Transverse colon (tissue), 4 donors: ENCODE measurements around the gene ZNF782. TPM values are rescaled to one million over a fixed set of nuclear protein-coding genes. Genes with fewer than 3 reads are reported as not detected.

Source experiments
- DNase-seq: peaks from one replicate; pipeline ENCODE4 v3.0.0-alpha.2; 2019
- H3K27ac ChIP-seq, 4 donors: fragments of 200-600 bp; sonication (generic); 2 replicates each; pipeline ENCODE4 v1.5.1; 2016 to 2018; ENCODE audit warnings: inconsistent platforms in 4 of 4
- H3K27me3 ChIP-seq: fragments of 200-600 bp; sonication (generic); 2 replicates; pipeline ENCODE4 v1.5.1; 2017; ENCODE audit warnings: inconsistent platforms
- H3K36me3 ChIP-seq, 4 donors: fragments of 200-600 bp; sonication (generic); 2 replicates each; pipeline ENCODE4 v1.5.1; 2017 to 2019; ENCODE audit warnings: inconsistent platforms in 4 of 4
- H3K4me1 ChIP-seq, 4 donors: fragments of 200-600 bp; sonication (generic); 2 replicates each; pipeline ENCODE4 v1.5.1; 2017 to 2020; ENCODE audit warnings: inconsistent platforms in 4 of 4
- H3K4me3 ChIP-seq, 4 donors: fragments of 200-600 bp; sonication (generic); 1 replicate in 1 of 4; 2 replicates in 3 of 4; pipeline versions ENCODE4 v1.5.1 to v1.6.1; 2017 to 2019; ENCODE audit warnings: inconsistent platforms in 4 of 4
- H3K9me3 ChIP-seq, 2 donors: fragments of 200-600 bp; sonication (generic); 2 replicates each; pipeline ENCODE4 v1.5.1; 2017 to 2019; ENCODE audit warnings: inconsistent platforms in 2 of 2
- CTCF ChIP-seq, 5 experiments: fragments of 200-600 bp in 3 of 5; fragments of 450-650 bp in 2 of 5; sonication (generic) in 3 of 5; IDR thresholded peaks; 1 replicate in 2 of 5; 2 replicates in 3 of 5; pipeline ENCODE4 v1.5.1; 2016 to 2017; ENCODE audit warnings: antibody characterized with exemption in 5 of 5, inconsistent platforms in 3 of 5, mild to moderate bottlenecking in 2 of 5, moderate library complexity in 1 of 5
- EP300 ChIP-seq: sonication (generic); formaldehyde crosslinking; IDR thresholded peaks from one replicate; pipeline ENCODE4 v1.6.1; 2017; ENCODE audit warnings: antibody characterized with exemption, low read depth
- POLR2A ChIP-seq: fragments of 450-650 bp; IDR thresholded peaks from one replicate; pipeline ENCODE4 v1.6.1; 2016; ENCODE audit warnings: antibody characterized with exemption, mild to moderate bottlenecking, moderate library complexity
- POLR2AphosphoS5 ChIP-seq, 3 donors: sonication (generic); formaldehyde crosslinking; IDR thresholded peaks; one replicate each; pipeline ENCODE4 v1.6.1; 2016; ENCODE audit warnings: antibody characterized with exemption in 3 of 3
- WGBS, 2 donors: methylation state at CpG; one replicate each; pipeline ENCODE4 v1.1.5; 2018; ENCODE audit warnings: low coverage in 1 of 2; 5-methylcytosine and 5-hydroxymethylcytosine counted together
- in situ Hi-C, 4 donors: fragments of 200-750 bp; cut with MboI; loops; one replicate each; pipeline versions ENCODE4 v1.15.0 to v1.15.1; 2017; ENCODE audit warnings: low sequenced_read_pairs in 3 of 4, low pct_ligation_motif_present in 1 of 4, low pct_unique_long_range_greater_than_20kb in 1 of 4
- intact Hi-C: fragments of 100-400 bp; cut with DNase I; formaldehyde crosslinking; loops from one replicate; pipeline ENCODE4 v1.15.1; 2023; ENCODE audit warnings: low total_unique reads
- total RNA-seq, 4 donors: library from RNA; depleted of rRNA; stranded (reverse); fragments of >200 nt; gene quantifications; one replicate each; pipeline ENCODE4 v1.1.0, GENCODE V29; 2016

Gene ZNF782
- total RNA-seq, 4 donors from 2014 or later, result 8.2 to 22.4 (median 18.4) TPM

GRCh38 chr9:96779089-96779488 is 75.2 kb downstream of the ZNF782 start:
- no peak overlapping the region for H3K27ac ChIP-seq
- no peak overlapping the region for H3K4me3 ChIP-seq
- H3K9me3 ChIP-seq, result peaks cover 0 to 8% of the 10 kb centered on the region in 2 donors
- H3K4me1 ChIP-seq, result peaks cover 0 to 16% (median 9%) of the 10 kb centered on the region in 4 donors
- DNase-seq, result no peak
- in situ Hi-C loops, result no loop called here
- 27 to 47% methylated on average over 2 of the region's 2 CpGs for WGBS, 2 donors
- H3K36me3 ChIP-seq, result peaks cover 0 to 18% (median 8%) of the 10 kb centered on the region in 4 donors
- intact Hi-C loops, result no loop called here
- H3K27me3 ChIP-seq, result no peaks in the 10 kb centered on the region
- TF ChIP-seq EP300 (no peak), POLR2A (no peak), POLR2AphosphoS5 (IDR thresholded peaks at IDR 0.05) (no peak)

- H3K4me1 ChIP-seq, result peaks cover 0 to 16% (median 9%) of the 10 kb centered on the region in 4 donors
- intact Hi-C loops, result no loop called here
- TF ChIP-seq POLR2A, result no peak
- no peak for TF ChIP-seq EP300
- no peak for TF ChIP-seq CTCF (IDR thresholded peaks at IDR 0.05)
- no peak for TF ChIP-seq POLR2AphosphoS5 (IDR thresholded peaks at IDR 0.05)
- H3K27me3 ChIP-seq, result no peaks in the 10 kb centered on the region
- peak overlapping the region; percentile 53 to 90 (median 68) for H3K4me3 ChIP-seq
- DNase-seq, result no peak
- in situ Hi-C loops, result no loop called here
- WGBS, 2 donors, result 0 to 4% methylated on average over 1 to 23 of the region's 23 CpGs
- H3K27ac ChIP-seq, result peak overlapping the region; percentile 73 to 86 (median 82)
- peaks cover 0 to 33% (median 16%) of the 10 kb centered on the region in 4 donors for H3K36me3 ChIP-seq
- peaks cover 0 to under 1% of the 10 kb centered on the region in 2 donors for H3K9me3 ChIP-seq
Observed at GRCh38 chr9:96777426-96777864, 76.9 kb downstream of the ZNF782 start.

- Histone ChIP-seq H3K4me3 (no peak overlapping the region), H3K4me1 (no peaks in the 10 kb centered on the region), H3K9me3 (peaks cover 55 to 57% of the 10 kb centered on the region in 2 donors), H3K36me3 (peaks cover 1 to 94% (median 50%) of the 10 kb centered on the region in 4 donors), H3K27me3 (no peaks in the 10 kb centered on the region), H3K27ac (no peak overlapping the region)
- WGBS, 2 donors, result 96% methylated on average over 2 of the region's 2 CpGs
- intact Hi-C loops (no loop called here), in situ Hi-C loops (no loop called here)
- TF ChIP-seq EP300, result no peak
- TF ChIP-seq CTCF (IDR thresholded peaks at IDR 0.05), result no peak
- TF ChIP-seq POLR2AphosphoS5 (IDR thresholded peaks at IDR 0.05), result no peak
- no peak for TF ChIP-seq POLR2A
- no peak for DNase-seq
Observed at GRCh38 chr9:96771124-96771523, 83.2 kb downstream of the ZNF782 start.

GRCh38 chr9:96769989-96770388 is 84.3 kb downstream of the ZNF782 start:
- no peak overlapping the region for H3K27ac ChIP-seq
- in situ Hi-C loops, result no loop called here
- TF ChIP-seq CTCF (IDR thresholded peaks at IDR 0.05), result no peak
- no peak for TF ChIP-seq EP300
- no peak for TF ChIP-seq POLR2A
- TF ChIP-seq POLR2AphosphoS5 (IDR thresholded peaks at IDR 0.05), result no peak
- intact Hi-C loops, result no loop called here
- H3K36me3 ChIP-seq, result peaks cover 2 to 96% (median 51%) of the 10 kb centered on the region in 4 donors
- no peak for DNase-seq
- H3K4me3 ChIP-seq, result no peak overlapping the region
- 93 to 100% methylated on average over 3 to 6 of the region's 6 CpGs for WGBS, 2 donors
- H3K27me3 ChIP-seq, result no peaks in the 10 kb centered on the region
- peaks cover 66% of the 10 kb centered on the region in 2 donors for H3K9me3 ChIP-seq
- no peaks in the 10 kb centered on the region for H3K4me1 ChIP-seq

Other genes with a start within 250 kb of the ZNF782 start
- gene CDC14B, start 234.7 kb downstream of the ZNF782 start, total RNA-seq, result 10 to 100 TPM; 18.0 to 22.3 (median 20.9) TPM
- 1 to 10 TPM; 2.6 to 7.0 (median 3.6) TPM for gene PRXL2C, start 199.2 kb downstream of the ZNF782 start, total RNA-seq
- gene ZNF510, start 76.4 kb downstream of the ZNF782 start, total RNA-seq, result 1 to 10 TPM; 3.0 to 8.6 (median 6.9) TPM
- not detected for gene NUTM2G, start 74.3 kb upstream of the ZNF782 start, total RNA-seq
- gene CTSV, start 184.6 kb upstream of the ZNF782 start, total RNA-seq, result 1 to 10 TPM in 2 of 4 donors, under 1 TPM in 1, not detected in 1; 0.37 to 6.3 (median 4.8) TPM